GM21447 (cell line): Measurements from ENCODE around the gene CDIP1.

Source experiments
- ATAC-seq: cut with Tn5 transposase; IDR thresholded peaks from one replicate; pipeline ENCODE4 v1.9.1; 2021; ENCODE audit not compliant: unreplicated experiment

The CDIP1 gene

DNA sequence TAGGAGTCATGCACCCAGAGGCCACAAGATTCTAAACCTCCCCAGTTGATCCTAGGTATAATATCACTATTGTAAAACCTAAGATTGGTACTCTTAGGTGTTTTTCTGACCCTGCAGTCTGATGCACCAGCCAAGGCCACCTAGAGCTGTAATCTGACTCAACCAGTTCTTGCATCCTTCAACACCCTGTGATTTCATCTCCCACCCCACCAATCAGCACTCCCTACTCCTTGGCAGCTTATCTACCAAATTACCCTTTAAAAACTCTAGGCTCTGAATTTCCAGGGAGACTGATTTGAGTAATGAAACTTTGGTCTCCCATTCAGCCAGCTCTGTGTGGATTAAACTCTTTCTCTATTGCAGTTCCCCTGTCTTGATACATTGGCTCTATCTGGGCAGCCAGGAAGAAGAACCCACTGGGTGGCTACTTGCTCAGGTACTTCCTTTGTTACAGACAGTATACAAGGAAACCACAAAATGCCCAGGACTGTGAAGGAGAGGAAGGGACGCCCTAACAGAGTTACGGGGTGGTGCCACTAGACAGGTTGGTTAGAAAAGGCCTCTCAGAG is 1.2 kb upstream of the CDIP1 start:
- no peak for ATAC-seq

DNA sequence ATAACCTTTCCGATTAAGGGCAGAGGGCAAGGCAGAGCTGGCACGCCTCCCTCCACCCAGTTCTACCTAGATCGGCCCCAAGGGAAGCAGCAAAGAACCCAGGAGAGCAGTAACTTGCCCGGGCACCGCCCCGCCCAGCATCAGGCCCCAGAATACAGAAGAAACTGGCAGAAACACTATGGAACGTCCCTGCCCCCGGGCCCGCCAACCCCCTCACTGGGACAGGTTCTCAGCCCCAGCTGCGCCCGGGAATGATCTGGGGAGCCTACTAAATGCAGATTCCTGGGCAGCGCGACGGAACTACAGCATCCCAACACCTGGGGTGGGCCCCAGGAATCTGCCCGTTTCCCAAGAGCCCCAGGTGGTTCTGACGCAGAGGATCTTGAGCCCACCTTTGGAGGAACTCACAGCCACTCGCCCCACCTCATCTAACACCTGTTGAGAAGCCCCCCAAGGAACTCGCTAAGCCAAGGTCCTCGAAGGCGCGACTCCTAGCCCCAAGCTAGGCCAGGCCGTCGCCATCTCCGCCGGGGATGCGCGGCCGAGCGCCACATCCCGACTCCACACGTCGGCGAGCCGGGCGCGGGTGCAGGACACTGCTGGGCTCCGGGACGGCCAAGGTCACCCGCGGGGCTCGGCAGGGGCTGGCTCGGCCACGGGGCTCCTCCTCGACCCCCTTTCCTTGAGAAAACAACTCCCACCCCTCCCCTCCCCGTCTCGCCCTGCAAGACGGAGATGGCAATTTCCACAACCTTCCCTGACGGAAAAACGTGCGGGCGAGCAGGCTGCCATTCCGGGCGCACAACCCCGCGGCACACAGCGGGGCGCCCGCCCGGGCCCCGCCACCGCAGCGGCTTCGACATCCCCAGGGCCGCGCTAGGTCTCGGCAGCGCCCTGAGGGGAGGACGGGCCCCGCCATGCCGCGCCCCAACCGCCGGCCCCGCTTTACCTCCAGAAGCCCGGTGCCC is 913 bp downstream of the CDIP1 start:
- ATAC-seq = no peak

DNA sequence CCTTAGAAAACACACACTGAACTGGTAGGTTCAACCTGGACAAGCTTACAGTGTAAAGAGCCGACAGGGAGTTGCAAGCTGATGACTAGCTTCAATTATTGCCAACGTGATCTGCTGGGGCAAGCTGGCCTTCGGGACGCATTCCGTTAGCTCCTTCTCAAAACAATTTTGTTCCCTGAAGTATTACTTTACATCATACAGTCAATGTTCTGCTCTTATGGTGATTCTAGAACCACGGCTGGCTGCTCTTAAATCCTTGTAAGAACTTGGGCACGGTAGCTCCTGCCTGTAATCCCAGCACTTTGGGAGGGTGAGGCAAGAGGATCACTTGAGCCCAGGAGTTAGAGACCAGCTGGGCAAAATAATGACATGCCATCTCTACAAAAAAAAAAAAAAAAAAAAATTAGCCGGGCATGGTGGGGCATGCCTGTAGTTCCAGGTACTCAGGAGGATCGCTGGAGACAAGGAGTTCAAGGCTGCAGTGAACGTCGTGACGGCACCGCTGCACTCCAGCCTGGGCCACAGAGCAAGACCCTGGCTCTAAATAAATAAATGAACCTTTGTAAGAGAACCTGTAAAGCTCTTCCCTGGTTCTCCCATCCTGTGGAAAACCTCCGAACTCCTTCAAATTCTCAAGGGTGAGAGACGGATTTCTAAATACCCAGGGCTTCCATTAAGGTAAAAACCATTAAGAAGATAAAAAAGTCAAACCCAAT is 2.0 kb downstream of the CDIP1 start:
- no peak for ATAC-seq

DNA sequence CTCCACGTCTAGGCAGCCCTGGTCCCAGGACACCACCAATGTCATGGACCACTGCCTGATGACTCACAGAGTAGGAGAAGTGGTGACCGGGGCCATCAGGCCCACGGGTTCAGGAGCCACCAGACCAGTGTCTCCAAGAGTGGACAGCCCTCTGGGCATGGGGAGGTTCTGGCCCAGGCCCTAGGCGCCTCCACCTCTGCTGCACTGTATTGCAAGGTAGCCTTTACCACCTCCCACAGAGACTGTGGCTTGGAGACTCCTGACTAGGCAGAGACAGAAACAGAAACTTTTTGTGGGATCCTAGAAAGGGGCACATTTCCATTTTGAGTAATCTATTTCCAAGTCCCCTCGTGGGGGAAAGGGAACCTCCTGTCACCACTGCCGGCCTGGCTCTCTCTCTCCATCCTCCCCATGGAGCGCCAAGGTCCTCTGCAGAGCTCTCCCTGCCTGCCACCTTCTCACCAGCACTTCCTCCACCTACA is 2.9 kb downstream of the CDIP1 start:
- no peak for ATAC-seq

DNA sequence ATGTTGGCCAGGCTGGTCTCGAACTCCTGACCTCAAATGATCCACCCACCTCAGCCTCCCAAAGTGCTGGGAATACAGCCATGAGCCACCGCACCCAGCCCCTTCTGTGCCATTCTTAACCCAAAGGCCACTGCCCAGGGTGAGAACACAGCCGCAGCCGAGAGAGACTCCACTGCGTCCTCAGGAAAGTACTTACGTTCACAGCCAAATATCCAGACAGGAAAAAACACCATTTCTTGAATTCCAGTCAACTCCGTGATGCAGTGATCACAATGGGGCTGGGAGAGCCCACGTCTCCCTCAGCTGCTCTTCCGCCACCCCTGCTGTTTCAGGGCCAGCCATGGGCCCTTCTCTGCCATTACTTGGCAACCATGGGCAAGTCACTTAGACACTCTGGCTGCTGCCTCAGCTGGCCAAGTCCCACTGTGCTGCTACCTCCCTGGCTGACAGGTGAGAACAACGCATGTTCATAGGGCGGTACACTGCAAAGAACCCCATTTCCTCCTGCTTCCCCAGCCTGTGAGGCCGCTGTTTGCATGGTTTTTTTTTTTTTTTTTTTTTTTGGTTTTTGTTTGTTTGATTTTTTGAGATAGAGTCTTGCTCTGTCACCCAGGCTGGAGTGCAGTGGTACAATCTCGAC is 4.3 kb downstream of the CDIP1 start:
- ATAC-seq = no peak

DNA sequence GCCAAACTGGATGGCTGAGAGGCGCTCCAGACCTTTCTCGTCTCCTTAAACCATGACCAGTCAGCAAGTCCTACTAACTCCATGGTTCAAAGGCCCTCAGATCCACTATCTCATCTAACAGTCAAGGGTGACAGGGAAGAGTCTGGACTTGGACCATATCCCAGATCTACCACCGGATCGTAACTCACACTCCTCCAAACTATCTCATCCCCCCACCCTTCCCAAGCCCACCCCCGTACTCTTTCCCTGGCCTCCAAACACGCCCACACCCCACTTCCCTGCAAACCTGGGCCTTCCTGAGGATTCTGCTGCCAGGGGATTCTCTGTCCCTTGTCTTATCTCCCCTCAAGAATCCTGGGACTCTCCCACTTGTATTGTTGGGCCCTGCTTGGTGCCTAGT is 5.1 kb downstream of the CDIP1 start:
- ATAC-seq = no peak

DNA sequence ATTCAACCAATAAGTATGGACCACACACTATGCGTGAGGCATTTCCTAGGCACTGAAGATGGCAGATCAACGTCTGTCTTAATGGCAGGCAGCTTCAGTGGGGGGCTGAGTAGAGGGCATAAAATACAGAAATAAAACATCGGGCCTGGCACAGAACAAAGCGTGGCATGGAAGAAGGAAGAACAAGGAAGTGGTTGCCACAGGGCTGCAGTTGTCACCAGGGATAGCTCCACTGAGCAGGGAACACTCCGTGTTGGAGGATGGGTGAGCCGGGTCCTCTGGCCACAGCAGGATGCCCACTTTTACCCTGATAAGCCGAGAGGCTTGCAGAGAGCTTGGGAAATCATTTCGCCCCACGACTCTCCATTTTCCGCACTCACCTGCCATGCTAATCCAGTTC is 6.3 kb downstream of the CDIP1 start:
- ATAC-seq = no peak

DNA sequence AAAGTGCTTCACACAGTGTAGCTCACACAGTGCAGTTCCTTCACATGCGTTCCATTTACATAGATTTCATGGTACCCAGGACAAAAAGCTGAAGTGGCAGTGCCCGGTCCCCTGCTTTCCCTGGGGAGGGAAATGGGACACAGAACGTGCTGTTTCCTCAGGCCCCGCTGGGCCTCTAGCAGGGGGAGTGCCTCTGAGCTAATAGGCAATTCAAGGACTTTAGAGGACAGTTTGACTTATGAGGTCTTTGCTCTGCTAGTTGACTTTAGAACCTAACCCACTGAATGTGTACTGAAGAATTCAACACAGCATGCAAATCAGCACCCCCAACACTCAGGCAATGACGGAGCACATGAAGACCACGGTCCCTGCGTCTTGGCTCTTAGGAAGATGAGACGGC is 6.8 kb downstream of the CDIP1 start:
- ATAC-seq = no peak

DNA sequence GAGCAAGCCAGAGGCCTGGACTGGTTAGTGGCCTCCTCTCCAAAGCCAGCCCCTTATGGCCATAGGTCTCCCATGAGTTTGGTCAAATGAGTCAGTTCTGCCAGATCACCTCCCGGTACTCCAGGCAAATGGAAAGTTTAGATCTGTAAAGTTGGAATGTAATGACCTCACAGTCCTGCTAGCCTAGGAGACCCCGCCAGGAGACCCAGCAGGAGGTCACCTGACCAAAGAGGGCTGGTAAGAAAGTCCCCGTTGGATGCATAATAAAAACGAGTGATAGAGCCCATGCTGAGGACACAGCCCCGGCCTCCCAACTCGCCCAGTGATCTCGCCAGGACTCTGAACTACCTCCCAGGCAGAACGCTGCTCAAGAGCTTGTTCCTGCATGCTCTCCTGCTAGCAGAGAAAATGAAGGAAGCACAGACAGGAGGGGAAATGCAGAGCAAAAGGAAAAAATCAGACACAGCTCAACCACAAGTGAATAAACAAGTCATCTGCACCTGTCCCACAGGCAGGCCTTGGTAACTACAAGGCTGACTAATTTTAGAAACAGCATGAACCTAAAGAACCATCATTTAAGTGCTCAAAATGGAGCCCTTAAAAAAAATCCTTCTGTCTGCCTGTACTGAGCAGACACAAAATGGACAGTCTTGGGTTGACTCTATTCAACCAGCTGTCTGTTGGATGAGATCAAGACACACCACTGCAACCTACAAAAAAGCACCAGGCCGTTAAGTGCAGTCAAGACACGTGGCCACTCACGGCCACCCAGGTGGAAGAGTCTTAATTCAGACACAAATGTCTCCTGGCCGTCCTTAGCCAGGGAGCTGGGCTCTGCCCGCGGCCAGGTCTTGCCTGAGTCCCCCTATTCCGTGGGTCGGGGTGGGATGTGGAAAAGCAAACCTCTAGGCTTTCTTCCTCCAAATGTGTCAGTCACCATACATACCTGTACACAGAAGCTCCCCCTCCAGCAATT is 9.2 kb downstream of the CDIP1 start:
- ATAC-seq = no peak

DNA sequence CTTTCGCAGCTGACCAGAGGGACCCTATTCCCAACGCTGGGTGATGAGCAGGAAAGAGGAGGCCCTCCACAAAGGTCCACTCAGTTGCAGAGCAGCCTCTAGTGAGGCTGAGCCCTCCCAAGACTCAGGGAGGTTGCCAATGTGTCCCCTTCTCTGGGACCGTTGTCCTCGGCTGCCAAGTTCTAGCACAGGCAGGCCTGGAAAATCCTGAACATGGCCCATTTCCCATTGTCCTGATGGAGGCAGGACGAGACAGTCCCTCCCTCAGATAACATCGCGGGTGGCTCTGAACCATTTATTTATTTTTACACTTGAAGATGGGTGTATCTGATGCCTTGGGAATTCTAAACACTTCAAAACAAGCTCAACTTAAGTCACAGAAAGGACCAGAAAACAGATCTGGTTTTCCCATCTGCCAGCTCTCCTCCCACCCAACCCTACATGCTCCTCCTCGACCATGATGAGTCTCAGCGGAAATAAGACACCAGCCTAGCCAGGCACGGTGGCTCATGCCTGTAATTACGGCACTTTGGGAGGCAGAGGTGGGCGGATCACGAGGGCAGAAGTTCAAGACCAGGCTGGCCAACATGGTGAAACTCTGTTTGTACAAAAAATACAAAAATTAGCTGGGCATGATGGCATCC is 12.8 kb downstream of the CDIP1 start:
- no peak for ATAC-seq

DNA sequence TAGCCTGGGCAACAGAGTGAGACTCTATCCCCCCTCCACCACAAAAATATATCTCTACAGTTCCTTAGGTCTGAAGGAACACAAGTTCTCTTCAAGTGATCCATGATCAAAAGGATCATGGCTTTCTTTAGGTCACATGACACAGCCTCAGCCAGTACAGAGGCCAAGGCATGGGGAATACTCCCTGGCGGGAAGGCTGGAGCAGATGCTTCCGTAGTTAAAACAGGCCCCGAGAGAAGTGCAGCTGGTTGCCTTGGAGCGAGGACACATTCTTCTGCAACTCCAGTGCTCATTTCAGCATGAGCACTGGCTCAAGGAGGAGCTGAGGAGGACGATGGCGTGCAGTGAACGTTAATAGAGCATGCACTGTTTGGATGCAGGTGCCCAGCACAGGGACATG is 13.5 kb downstream of the CDIP1 start:
- no peak for ATAC-seq

DNA sequence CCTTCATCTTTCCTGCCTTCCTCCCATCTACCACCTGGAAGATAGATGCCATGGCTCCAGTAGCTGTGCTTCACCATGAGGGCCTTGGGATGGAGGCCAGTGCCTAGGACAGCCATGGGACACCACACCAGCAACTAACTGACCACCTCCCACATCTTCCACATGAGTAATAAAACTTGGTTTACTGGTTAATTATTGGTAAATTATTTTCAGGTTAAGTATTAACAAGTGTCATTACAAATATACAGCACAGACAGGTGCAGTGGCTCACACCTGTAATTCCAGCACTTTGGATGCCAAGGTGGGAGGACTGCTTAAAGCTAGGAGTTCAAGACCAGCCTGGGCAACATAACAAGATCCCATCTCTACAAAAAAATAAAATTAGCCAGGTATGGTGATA is 14.0 kb downstream of the CDIP1 start:
- no peak for ATAC-seq

DNA sequence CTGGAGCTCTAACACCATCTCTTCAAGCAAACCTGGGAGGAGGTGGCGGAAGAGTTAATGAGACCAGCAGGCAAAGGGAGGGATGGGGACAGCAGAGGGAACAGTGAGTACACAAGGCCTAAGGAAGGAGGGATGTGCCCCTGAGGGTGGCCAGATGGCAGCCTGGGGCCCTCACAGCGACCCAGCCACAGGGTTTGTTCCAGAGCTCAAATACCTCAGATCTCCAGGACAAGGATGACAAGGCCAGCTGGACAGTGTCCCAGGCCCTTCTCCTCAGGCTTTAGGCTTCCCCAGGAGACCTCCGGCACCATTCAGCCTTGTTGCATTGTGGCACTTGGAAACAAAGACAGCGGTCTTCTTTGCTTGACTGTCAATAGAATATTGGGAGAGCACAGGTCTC is 14.9 kb downstream of the CDIP1 start:
- ATAC-seq = no peak

DNA sequence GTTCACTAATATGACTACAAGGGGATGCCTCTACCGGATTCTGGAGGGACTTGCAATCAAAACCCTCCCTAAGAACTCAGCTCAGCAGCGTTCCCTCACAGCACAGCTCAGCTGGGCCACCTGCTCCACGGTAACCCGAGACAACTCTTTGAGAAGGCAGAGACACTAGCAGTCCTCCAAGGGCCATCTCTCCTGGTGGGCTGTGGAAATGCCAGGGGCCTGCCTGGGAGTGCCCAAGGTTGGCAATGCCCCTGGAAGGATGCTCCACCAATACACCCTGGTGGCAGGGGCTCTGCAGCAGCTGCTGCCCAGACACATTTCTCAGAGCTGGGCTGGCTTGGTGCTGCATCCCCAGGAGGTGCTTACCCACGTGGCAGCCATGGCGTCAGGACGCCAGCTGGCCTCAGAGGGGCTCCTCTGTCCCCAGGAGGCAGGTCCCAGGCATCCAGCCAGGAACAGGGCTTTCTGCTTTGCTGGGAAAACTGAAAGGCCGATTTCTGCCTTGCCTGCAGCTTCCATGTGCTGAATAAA is 16.5 kb downstream of the CDIP1 start:
- ATAC-seq = no peak

DNA sequence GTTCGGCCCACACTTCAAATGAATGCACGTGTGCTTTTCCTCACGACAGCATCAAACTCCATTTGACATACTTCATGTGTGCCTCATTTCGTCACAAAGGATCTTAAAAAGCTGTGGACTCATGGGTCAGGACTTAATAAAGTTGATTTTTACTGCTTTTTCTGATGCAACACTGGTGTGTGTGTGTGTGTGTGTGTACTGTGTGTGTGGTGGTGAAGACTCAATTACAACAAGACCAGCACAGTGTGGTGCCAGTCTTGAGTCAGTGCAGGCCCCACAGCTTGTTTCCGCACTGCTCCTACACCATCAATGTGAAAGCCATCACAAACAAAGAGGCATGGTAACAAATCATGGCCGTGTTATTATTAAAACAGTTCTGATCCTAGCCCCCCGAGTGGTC is 17.7 kb downstream of the CDIP1 start:
- ATAC-seq = no peak

DNA sequence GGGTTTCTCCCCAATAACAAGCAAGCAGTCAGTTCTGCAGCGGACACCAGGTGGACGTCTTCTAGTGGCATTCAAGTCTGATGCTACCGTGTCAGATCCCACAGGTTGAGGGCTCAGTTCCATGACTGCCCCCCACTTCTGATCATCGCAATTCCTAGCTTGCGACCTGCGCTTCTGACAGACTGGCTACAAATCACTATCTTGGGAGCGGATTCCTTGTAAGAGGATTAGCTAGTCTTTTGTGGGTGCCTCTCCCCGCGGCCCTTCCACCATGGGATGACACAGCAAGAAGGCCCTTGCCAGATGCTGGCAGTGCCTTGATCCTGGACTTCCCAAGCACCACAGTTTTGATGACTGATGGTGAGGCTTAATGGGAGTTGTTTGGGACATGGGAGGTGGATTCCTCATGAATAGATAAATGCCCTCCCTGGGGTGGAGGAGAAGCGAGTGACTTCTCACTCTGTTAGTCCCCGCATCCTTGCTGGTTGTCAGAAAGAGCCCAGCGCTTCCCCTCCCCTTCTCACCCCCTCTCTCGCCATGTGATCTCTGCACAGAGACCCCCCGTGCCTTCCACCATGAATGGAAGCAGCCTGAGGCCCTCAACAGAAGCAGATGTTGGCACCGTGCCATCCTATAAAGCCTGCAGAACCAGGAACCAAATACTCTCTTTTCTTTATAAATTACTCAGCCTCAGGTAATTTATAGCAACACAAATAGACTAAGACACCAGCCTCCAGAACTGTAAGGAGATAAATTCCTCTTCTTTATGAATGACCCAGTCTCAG is 19.1 kb downstream of the CDIP1 start:
- no peak for ATAC-seq

DNA sequence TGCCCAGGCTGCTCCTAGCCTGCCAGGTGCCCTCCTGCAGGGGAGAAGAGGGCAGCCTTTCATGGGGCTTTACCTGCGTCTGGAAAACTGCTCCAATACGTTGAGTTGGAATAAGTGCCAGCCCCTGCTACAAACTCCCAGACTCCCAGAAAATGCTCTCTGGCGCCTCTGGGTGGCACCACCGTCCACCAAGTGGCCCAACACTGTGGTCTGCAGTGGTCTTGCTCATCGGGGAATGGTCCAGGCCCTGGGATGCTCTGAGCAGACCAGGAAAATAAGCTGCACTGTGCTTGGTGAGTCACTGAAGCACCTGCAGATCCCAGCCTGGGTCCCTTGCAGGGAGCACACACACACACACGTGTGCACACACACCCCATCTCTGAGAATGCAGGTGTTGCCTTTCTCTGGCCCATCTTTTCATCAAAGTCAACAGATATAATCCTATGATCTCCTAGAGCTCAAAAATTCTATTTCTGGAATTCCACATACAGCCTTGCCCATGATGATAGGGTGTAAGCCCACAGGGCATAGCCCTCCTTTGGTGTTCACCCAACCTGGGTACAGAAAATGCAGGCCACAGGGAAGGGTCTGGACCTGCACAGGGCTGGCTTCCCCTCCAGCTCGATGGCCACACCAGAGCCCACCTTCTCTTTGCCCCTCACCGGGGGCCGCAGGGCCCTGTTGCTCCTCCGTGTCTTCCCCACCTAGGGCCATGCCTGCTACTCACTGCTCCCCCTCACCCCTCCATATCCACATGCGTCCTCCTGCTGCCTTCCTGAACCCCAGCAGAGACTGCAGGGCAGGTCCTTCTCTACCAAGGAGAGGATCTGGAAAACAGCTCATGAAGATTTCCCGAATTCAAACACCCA is 20.5 kb downstream of the CDIP1 start:
- ATAC-seq = no peak
